Stimulated activated CD8-positive, alpha-beta memory T cell treated with anti-CD3 and anti-CD28 coated beads, Interleukin-4, amount 100 ng/mL, for 4 hours (primary cell): ENCODE results near the gene CLNS1A.
"Not testable (repeated sequence)": the region's sequence is repeated elsewhere in the genome, so short reads cannot be mapped to it uniquely, and the experiment has no call there.

ENCODE experiments used
- DNase-seq, 2 donors: peaks; one replicate each; pipeline ENCODE4 v3.0.0-alpha.2; 2020; ENCODE audit warnings: low read depth in 2 of 2, low spot score in 1 of 2

CLNS1A gene

GRCh38 chr11:77619576-77620198 is 17.9 kb downstream of the CLNS1A start:
- no peak for DNase-seq

- no peak for DNase-seq
These were observed 19.7 kb downstream of the CLNS1A start for GRCh38 chr11:77617892-77618291.

GRCh38 chr11:77611921-77612320 is 25.7 kb downstream of the CLNS1A start:
- no peak for DNase-seq

- no peak for DNase-seq
These were observed 28.4 kb downstream of the CLNS1A start for GRCh38 chr11:77609234-77609633.

- DNase-seq = no peak
These were observed 33.3 kb downstream of the CLNS1A start for GRCh38 chr11:77604281-77604680.

- DNase-seq = no peak
These were observed 35.1 kb downstream of the CLNS1A start for GRCh38 chr11:77602381-77603088.

GRCh38 chr11:77598195-77598594 is 39.4 kb downstream of the CLNS1A start:
- no peak for DNase-seq

GRCh38 chr11:77596626-77597025 is 41.0 kb downstream of the CLNS1A start:
- no peak for DNase-seq

GRCh38 chr11:77593883-77594282 is 43.7 kb downstream of the CLNS1A start:
- DNase-seq = no peak

- DNase-seq = no peak
These were observed 44.9 kb downstream of the CLNS1A start for GRCh38 chr11:77592727-77593126.

- no peak for DNase-seq
These were observed 47.3 kb downstream of the CLNS1A start for GRCh38 chr11:77590194-77590782.

- DNase-seq = peak in 1 of 2 donors; percentile 29
These were observed 47.9 kb downstream of the CLNS1A start, which contains the start of gene AQP11 for GRCh38 chr11:77589521-77590193. AQP11 (plus strand) TSS chr11:77589953; CDS start chr11:77589993, 40 bp downstream.

- DNase-seq = no peak
These were observed 48.4 kb downstream of the CLNS1A start for GRCh38 chr11:77589181-77589520.

GRCh38 chr11:77580712-77581337 is 56.8 kb downstream of the CLNS1A start:
- DNase-seq = no peak

GRCh38 chr11:77575428-77575827 is 62.2 kb downstream of the CLNS1A start:
- DNase-seq = not testable (repeated sequence)

- DNase-seq = not testable (repeated sequence)
These were observed 66.7 kb downstream of the CLNS1A start for GRCh38 chr11:77570896-77571295.

GRCh38 chr11:77569676-77570070 is 67.9 kb downstream of the CLNS1A start:
- no peak for DNase-seq

- no peak for DNase-seq
These were observed 68.5 kb downstream of the CLNS1A start for GRCh38 chr11:77568916-77569675.

- no peak for DNase-seq
These were observed 69.3 kb downstream of the CLNS1A start for GRCh38 chr11:77568306-77568705.
